ENCODE data around the gene STARD9. TPM values are rescaled to one million over a fixed set of nuclear protein-coding genes. Genes with fewer than 3 reads are reported as not detected.
"Not testable (repeated sequence)": the region's sequence is repeated elsewhere in the genome, so short reads cannot be mapped to it uniquely, and the experiment has no call there.

The STARD9 gene
- total and polyA plus RNA-seq, 10 of the 15 experiments (the other 5 are each of a cell fraction or from before 2014, with no cell fraction given), result 0.58 to 11.5 (median 6.1) TPM

GRCh38 chr15:42760759-42761158 is 185.4 kb downstream of the STARD9 start:
- FAIRE-seq (no peak), ATAC-seq (no peak), DNase-seq (ENCODE audit: low read depth, low spot score) (no peak)
- intact Hi-C loops (cut with micrococcal nuclease; ENCODE audit: unreplicated experiment) (no loop called here), in situ Hi-C loops (cut with MboI) (no loop called here)
- no peak overlapping the region for H3K4me3 ChIP-seq
- H3K27me3 ChIP-seq (replicated peaks in 1 of 2; ENCODE audit: control insufficient read depth in 2 of 2, insufficient read depth in 2 of 2, low read length in 1 of 2), result no peaks in the 10 kb centered on the region
- SMC1A ChIA-PET (ENCODE audit: uncharacterized antibody, unreplicated experiment), result no interaction called here
- H3K27ac ChIP-seq (ENCODE audit: control insufficient read depth, insufficient read depth), result no peak overlapping the region
- CTCF ChIA-PET, result no interaction called here
- RAD21 ChIA-PET (ENCODE audit: unreplicated experiment), result no interaction called here
- H3K4me2 ChIP-seq (ENCODE audit: control insufficient read depth, insufficient read depth), result no peak overlapping the region
- H2AFZ ChIP-seq (ENCODE audit: control insufficient read depth, low read depth, low read length), result no peak overlapping the region
- no peaks in the 10 kb centered on the region for H3K36me3 ChIP-seq (ENCODE audit: control insufficient read depth in 2 of 2, insufficient read depth in 2 of 2, low read length in 1 of 2)
- H3K79me2 ChIP-seq (ENCODE audit: control insufficient read depth, insufficient read depth, low read length), result no peaks in the 10 kb centered on the region
- H3K9me3 ChIP-seq (replicated peaks; ENCODE audit: control insufficient read depth, insufficient read depth, low read length), result peaks cover 2% of the 10 kb centered on the region; the same call in 2 of the 3 replicates
- BruUV-seq (replicated peaks), result no TSS peak
- 50% methylated on average over 1 of the region's 1 CpG for WGBS (ENCODE audit: insufficient coverage, insufficient replicate concordance, low lambda C conversion rate, missing lambda C conversion rate)
- no peaks in the 10 kb centered on the region for H3K4me1 ChIP-seq (ENCODE audit: control insufficient read depth, insufficient read depth, low read length)
- TF ChIP-seq ATF3 (IDR thresholded peaks at IDR 0.05; ENCODE audit: borderline replicate concordance, extremely low read depth, low read depth, low read length), result no peak
- POLR2A ChIA-PET, result interaction anchor here (0.7 kb wide), 1 partner anchor 180 kb away, joined by 6 read pairs; no protein-coding TSS in a partner anchor
- H3K9ac ChIP-seq (ENCODE audit: control insufficient read depth, insufficient read depth, low read length), result no peak overlapping the region
- no peaks in the 10 kb centered on the region for H4K20me1 ChIP-seq (ENCODE audit: control insufficient read depth, insufficient read depth)

- H3K9me3 ChIP-seq (replicated peaks; ENCODE audit: control insufficient read depth, insufficient read depth, low read length); H3K9ac ChIP-seq (ENCODE audit: control insufficient read depth, insufficient read depth, low read length); H3K36me3 ChIP-seq (ENCODE audit: control insufficient read depth in 2 of 2, insufficient read depth in 2 of 2, low read length in 1 of 2); H3K27ac ChIP-seq (ENCODE audit: control insufficient read depth, insufficient read depth); H3K4me1 ChIP-seq (ENCODE audit: control insufficient read depth, insufficient read depth, low read length); H3K27me3 ChIP-seq (replicated peaks in 1 of 2; ENCODE audit: control insufficient read depth in 2 of 2, insufficient read depth in 2 of 2, low read length in 1 of 2); H2AFZ ChIP-seq (ENCODE audit: control insufficient read depth, low read depth, low read length); RAD21 ChIA-PET (ENCODE audit: unreplicated experiment); H3K4me3 ChIP-seq; BruUV-seq (replicated peaks); SMC1A ChIA-PET (ENCODE audit: uncharacterized antibody, unreplicated experiment); FAIRE-seq; H3K79me2 ChIP-seq (ENCODE audit: control insufficient read depth, insufficient read depth, low read length); H4K20me1 ChIP-seq (ENCODE audit: control insufficient read depth, insufficient read depth); intact Hi-C loops (cut with micrococcal nuclease; ENCODE audit: unreplicated experiment); POLR2A ChIA-PET; CTCF ChIA-PET; H3K4me2 ChIP-seq (ENCODE audit: control insufficient read depth, insufficient read depth); DNase-seq (ENCODE audit: low read depth, low spot score); ATAC-seq; in situ Hi-C loops (cut with MboI): not testable (repeated sequence)
- WGBS (ENCODE audit: insufficient coverage, insufficient replicate concordance, low lambda C conversion rate, missing lambda C conversion rate), result 47% methylated on average over 2 of the region's 2 CpGs
These were observed 186.4 kb downstream of the STARD9 start for GRCh38 chr15:42761813-42762212.

GRCh38 chr15:42764154-42764731 is 188.8 kb downstream of the STARD9 start:
- H3K9ac ChIP-seq (ENCODE audit: control insufficient read depth, insufficient read depth, low read length); SMC1A ChIA-PET (ENCODE audit: uncharacterized antibody, unreplicated experiment); BruUV-seq (replicated peaks); in situ Hi-C loops (cut with MboI); H3K4me2 ChIP-seq (ENCODE audit: control insufficient read depth, insufficient read depth); H4K20me1 ChIP-seq (ENCODE audit: control insufficient read depth, insufficient read depth); POLR2A ChIA-PET; FAIRE-seq; ATAC-seq; H3K27me3 ChIP-seq (replicated peaks in 1 of 2; ENCODE audit: control insufficient read depth in 2 of 2, insufficient read depth in 2 of 2, low read length in 1 of 2); H3K27ac ChIP-seq (ENCODE audit: control insufficient read depth, insufficient read depth); H3K4me3 ChIP-seq; H3K79me2 ChIP-seq (ENCODE audit: control insufficient read depth, insufficient read depth, low read length); H2AFZ ChIP-seq (ENCODE audit: control insufficient read depth, low read depth, low read length); H3K9me3 ChIP-seq (replicated peaks; ENCODE audit: control insufficient read depth, insufficient read depth, low read length); H3K36me3 ChIP-seq (ENCODE audit: control insufficient read depth in 2 of 2, insufficient read depth in 2 of 2, low read length in 1 of 2); intact Hi-C loops (cut with micrococcal nuclease; ENCODE audit: unreplicated experiment); H3K4me1 ChIP-seq (ENCODE audit: control insufficient read depth, insufficient read depth, low read length); DNase-seq (ENCODE audit: low read depth, low spot score); RAD21 ChIA-PET (ENCODE audit: unreplicated experiment): not testable (repeated sequence)
- CTCF ChIA-PET, result interaction anchor here (0.6 kb wide), 1 partner anchor 115 kb away, joined by 3 read pairs; no protein-coding TSS in a partner anchor
- WGBS (ENCODE audit: insufficient coverage, insufficient replicate concordance, low lambda C conversion rate, missing lambda C conversion rate), result 89% methylated on average over 16 of the region's 16 CpGs

GRCh38 chr15:42766109-42766508 is 190.7 kb downstream of the STARD9 start:
- BruUV-seq (replicated peaks); ATAC-seq; H2AFZ ChIP-seq (ENCODE audit: control insufficient read depth, low read depth, low read length); DNase-seq (ENCODE audit: low read depth, low spot score); H3K27me3 ChIP-seq (replicated peaks in 1 of 2; ENCODE audit: control insufficient read depth in 2 of 2, insufficient read depth in 2 of 2, low read length in 1 of 2); H3K9ac ChIP-seq (ENCODE audit: control insufficient read depth, insufficient read depth, low read length); H3K36me3 ChIP-seq (ENCODE audit: control insufficient read depth in 2 of 2, insufficient read depth in 2 of 2, low read length in 1 of 2); H3K9me3 ChIP-seq (replicated peaks; ENCODE audit: control insufficient read depth, insufficient read depth, low read length); intact Hi-C loops (cut with micrococcal nuclease; ENCODE audit: unreplicated experiment); H3K27ac ChIP-seq (ENCODE audit: control insufficient read depth, insufficient read depth); H4K20me1 ChIP-seq (ENCODE audit: control insufficient read depth, insufficient read depth); SMC1A ChIA-PET (ENCODE audit: uncharacterized antibody, unreplicated experiment); H3K4me3 ChIP-seq; H3K4me2 ChIP-seq (ENCODE audit: control insufficient read depth, insufficient read depth); H3K4me1 ChIP-seq (ENCODE audit: control insufficient read depth, insufficient read depth, low read length); FAIRE-seq; CTCF ChIA-PET; in situ Hi-C loops (cut with MboI); RAD21 ChIA-PET (ENCODE audit: unreplicated experiment); H3K79me2 ChIP-seq (ENCODE audit: control insufficient read depth, insufficient read depth, low read length): not testable (repeated sequence)
- POLR2A ChIA-PET, result interaction anchor here (0.7 kb wide), 3 partner anchors 277 to 1280 kb away, joined by 4 to 9 read pairs (median 6); no protein-coding TSS in a partner anchor
- 76% methylated on average over 4 of the region's 4 CpGs for WGBS (ENCODE audit: insufficient coverage, insufficient replicate concordance, low lambda C conversion rate, missing lambda C conversion rate)

Data from GM12878 (cell line).